ENCODE results near the gene LRIG1.
A peak's percentile ranks its signal among the peaks of the same experiment; 100 is the strongest.

LRIG1 gene

GRCh38 chr3:66443118-66443803 is 57.6 kb downstream of the LRIG1 start:
- Histone ChIP-seq H3K27ac (peak overlapping the region; percentile 73 to 74), H3K4me3 (peak overlapping the region; percentile 43)
- TF ChIP-seq, protein P1, sequence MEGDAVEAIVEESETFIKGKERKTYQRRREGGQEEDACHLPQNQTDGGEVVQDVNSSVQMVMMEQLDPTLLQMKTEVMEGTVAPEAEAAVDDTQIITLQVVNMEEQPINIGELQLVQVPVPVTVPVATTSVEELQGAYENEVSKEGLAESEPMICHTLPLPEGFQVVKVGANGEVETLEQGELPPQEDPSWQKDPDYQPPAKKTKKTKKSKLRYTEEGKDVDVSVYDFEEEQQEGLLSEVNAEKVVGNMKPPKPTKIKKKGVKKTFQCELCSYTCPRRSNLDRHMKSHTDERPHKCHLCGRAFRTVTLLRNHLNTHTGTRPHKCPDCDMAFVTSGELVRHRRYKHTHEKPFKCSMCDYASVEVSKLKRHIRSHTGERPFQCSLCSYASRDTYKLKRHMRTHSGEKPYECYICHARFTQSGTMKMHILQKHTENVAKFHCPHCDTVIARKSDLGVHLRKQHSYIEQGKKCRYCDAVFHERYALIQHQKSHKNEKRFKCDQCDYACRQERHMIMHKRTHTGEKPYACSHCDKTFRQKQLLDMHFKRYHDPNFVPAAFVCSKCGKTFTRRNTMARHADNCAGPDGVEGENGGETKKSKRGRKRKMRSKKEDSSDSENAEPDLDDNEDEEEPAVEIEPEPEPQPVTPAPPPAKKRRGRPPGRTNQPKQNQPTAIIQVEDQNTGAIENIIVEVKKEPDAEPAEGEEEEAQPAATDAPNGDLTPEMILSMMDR (IDR thresholded peaks at IDR 0.05): no peak
- DNase-seq (ENCODE audit: low spot score): no peak

- DNase-seq (ENCODE audit: low spot score): no peak
- Histone ChIP-seq H3K27ac (peak overlapping the region; percentile 73 to 74), H3K4me3 (peak overlapping the region; percentile 43)
- TF ChIP-seq, protein P1 (IDR thresholded peaks at IDR 0.05): no peak
These were observed 58.3 kb downstream of the LRIG1 start for GRCh38 chr3:66442254-66443117.

GRCh38 chr3:66441692-66442091 is 59.1 kb downstream of the LRIG1 start:
- Histone ChIP-seq H3K27ac (peak overlapping the region; percentile 73 to 74), H3K4me3 (no peak overlapping the region)
- TF ChIP-seq, protein P1 (IDR thresholded peaks at IDR 0.05): no peak
- DNase-seq (ENCODE audit: low spot score): no peak

GRCh38 chr3:66441129-66441528 is 59.7 kb downstream of the LRIG1 start:
- TF ChIP-seq, protein P1 (IDR thresholded peaks at IDR 0.05): no peak
- no peak for DNase-seq (ENCODE audit: low spot score)
- no peak overlapping the region for H3K4me3 ChIP-seq
- peak overlapping the region in 1 of 2 donors; percentile 1 for H3K27ac ChIP-seq

DNA sequence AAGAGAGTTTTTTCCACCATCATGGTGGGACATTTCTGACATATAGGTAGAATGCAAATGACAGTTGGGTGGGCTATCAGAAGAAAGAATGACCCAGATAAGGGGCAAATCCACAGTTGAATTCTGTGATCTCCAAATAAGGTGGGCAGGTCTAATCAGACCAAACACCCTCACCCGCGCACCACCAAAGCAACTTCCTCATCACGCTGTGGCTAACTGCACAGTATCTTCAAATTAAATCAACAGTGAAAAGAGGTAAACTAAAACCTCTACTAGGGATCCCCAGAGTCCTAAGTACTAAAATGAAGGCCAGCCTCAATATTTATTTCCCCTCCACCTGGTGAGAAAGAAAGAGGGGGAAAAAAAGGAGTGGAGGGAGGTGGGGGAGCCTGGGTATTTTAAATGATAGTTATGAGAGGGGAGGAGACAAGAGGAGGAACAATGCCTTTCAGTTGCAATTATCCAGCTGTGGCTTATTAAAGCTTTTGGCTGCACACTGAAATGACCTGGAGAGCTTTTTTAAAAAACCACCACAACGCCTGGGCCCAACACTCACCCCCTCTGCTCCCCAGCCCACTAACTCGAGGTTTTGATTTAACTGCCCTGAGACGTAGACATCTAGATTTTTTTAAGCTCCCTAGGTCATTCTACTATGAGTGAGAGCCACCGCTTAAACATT is 61.0 kb downstream of the LRIG1 start:
- TF ChIP-seq, protein P1 (IDR thresholded peaks at IDR 0.05): no peak
- no peak for DNase-seq (ENCODE audit: low spot score)
- H3K27ac ChIP-seq: no peak overlapping the region
- H3K4me3 ChIP-seq: no peak overlapping the region

- DNase-seq (ENCODE audit: low spot score): no peak
- TF ChIP-seq, protein P1 (IDR thresholded peaks at IDR 0.05): no peak
- Histone ChIP-seq H3K4me3 (no peak overlapping the region), H3K27ac (no peak overlapping the region)
These were observed 62.8 kb downstream of the LRIG1 start for GRCh38 chr3:66438046-66438445.

Data from coronary artery (tissue), 2 donors.